HepG2 (cell line): ENCODE data around the gene TRPC1. TPM values are rescaled to one million over a fixed set of nuclear protein-coding genes. Genes with fewer than 3 reads are reported as not detected.

Source experiments
- BCL6 ChIP-seq: IDR thresholded peaks from 2 replicates; pipeline ENCODE4 v1.6.1; 2016; ENCODE audit warnings: missing genetic modification reagents, missing compliant biosample characterization
- CREM ChIP-seq, 2 experiments: sonication (generic) in 1 of 2; formaldehyde crosslinking in 1 of 2; IDR thresholded peaks; 2 replicates each; pipeline versions ENCODE4 v1.4.0 to v1.6.1; 2016 to 2020; ENCODE audit warnings: antibody characterized with exemption in 1 of 2, mild to moderate bottlenecking in 1 of 2, missing genetic modification reagents in 1 of 2
- FOXA1 ChIP-seq, 2 experiments: fragments of 450-650 bp in 1 of 2; sonication (generic) in 1 of 2; formaldehyde crosslinking in 1 of 2; IDR thresholded peaks; 2 replicates each; pipeline versions ENCODE4 v1.4.0 to v1.6.1; 2016 to 2020; ENCODE audit warnings: missing genetic modification reagents in 1 of 2
- FOXJ3 ChIP-seq: sonication (generic); formaldehyde crosslinking; IDR thresholded peaks from 2 replicates; pipeline ENCODE4 v1.4.0; 2020; ENCODE audit warnings: missing genetic modification reagents, mild to moderate bottlenecking, borderline replicate concordance
- IRF2 ChIP-seq: IDR thresholded peaks from 2 replicates; pipeline ENCODE4 v1.6.1; 2018; ENCODE audit warnings: missing genetic modification reagents, missing compliant biosample characterization
- NR2F2 ChIP-seq: IDR thresholded peaks from 2 replicates; pipeline ENCODE4 v1.6.1; 2012; ENCODE audit warnings: low read depth, inconsistent platforms, borderline replicate concordance
- NR2F6 ChIP-seq, 2 experiments: IDR thresholded peaks; 2 replicates each; pipeline ENCODE4 v1.6.1; 2016; ENCODE audit warnings: antibody characterized with exemption in 1 of 2, mild to moderate bottlenecking in 1 of 2
- SOX13 ChIP-seq, 3 experiments: fragments of 450-650 bp in 1 of 3; sonication (generic) in 1 of 3; formaldehyde crosslinking in 1 of 3; IDR thresholded peaks in 2 of 3; conservative IDR thresholded peaks in 1 of 3; 2 replicates each; pipeline versions ENCODE4 v1.5.0 to v1.6.1; 2016 to 2020; ENCODE audit warnings: antibody characterized with exemption in 1 of 3, mild to moderate bottlenecking in 1 of 3, missing compliant biosample characterization in 1 of 3, missing genetic modification reagents in 1 of 3, moderate library complexity in 1 of 3
- TARDBP ChIP-seq: sonication (generic); formaldehyde crosslinking; IDR thresholded peaks from 2 replicates; pipeline ENCODE4 v1.8.0; 2022; ENCODE audit warnings: mild to moderate bottlenecking, missing genetic modification reagents
- TCF7 ChIP-seq: sonication (generic); IDR thresholded peaks from 2 replicates; pipeline ENCODE4 v1.6.1; 2016; ENCODE audit warnings: antibody characterized with exemption, low read depth
- ZNF318 ChIP-seq: sonication (generic); formaldehyde crosslinking; IDR thresholded peaks from 2 replicates; pipeline ENCODE4 v1.4.0; 2020; ENCODE audit warnings: mild to moderate bottlenecking, missing genetic modification reagents
- ZNF710 ChIP-seq: sonication (generic); formaldehyde crosslinking; IDR thresholded peaks from 2 replicates; pipeline ENCODE4 v1.5.0; 2020; ENCODE audit warnings: mild to moderate bottlenecking, missing genetic modification reagents, borderline replicate concordance
- polyA plus RNA-seq, 8 experiments: library from polyadenylated mRNA; depleted of rRNA in 3 of 8; stranded (reverse) in 7 of 8; unstranded in 1 of 8; fragments of >200 nt; fragmentation: Illumina TruSeq in 4 of 8; extraction: Trizol in 4 of 8; gene quantifications; 2 replicates each; pipeline versions ENCODE4 v1.2.1 to v1.2.3, GENCODE V29; 2011 to 2016; ENCODE audit warnings: low read depth in 4 of 8, missing spikeins in 1 of 8, mixed read lengths in 1 of 8; ENCODE audit not compliant: insufficient read depth in 1 of 8
- total RNA-seq, 5 experiments: library from RNA; depleted of rRNA; stranded (reverse); fragments of >200 nt; fragmentation: Illumina TruSeq; extraction: Trizol; gene quantifications; 2 replicates each; pipeline ENCODE4 v1.2.3, GENCODE V29; 2016; ENCODE audit warnings: low read depth in 1 of 5

The TRPC1 gene
- total and polyA plus RNA-seq, 2 of the 13 experiments (the other 11 are each of a cell fraction or from before 2014, with no cell fraction given): 10.8 to 13.1 TPM

- TF ChIP-seq SOX13 (IDR thresholded peaks at IDR 0.05): no peak
- peak in 1 of 2 experiments; percentile 69; a peak in 2 of 4 replicates for TF ChIP-seq SOX13 (CRISPR knock-in tag; conservative IDR thresholded peaks at IDR 0.05 in 1 of 2, IDR thresholded peaks at IDR 0.05 in 1 of 2)
- TF ChIP-seq ZNF710: peak; percentile 78; the same call in 1 of the 2 replicates
- peak; percentile 50 for TF ChIP-seq TCF7
- no peak for TF ChIP-seq FOXA1 (IDR thresholded peaks at IDR 0.05)
- peak; percentile 81 for TF ChIP-seq FOXA1 (CRISPR knock-in tag; IDR thresholded peaks at IDR 0.05)
- peak; percentile 65 for TF ChIP-seq IRF2 (CRISPR knock-in tag)
- no peak for TF ChIP-seq CREM (IDR thresholded peaks at IDR 0.05)
- TF ChIP-seq CREM (CRISPR knock-in tag; IDR thresholded peaks at IDR 0.05): no peak
- TF ChIP-seq ZNF318 (CRISPR knock-in tag): no peak
- TF ChIP-seq BCL6 (CRISPR knock-in tag): peak; percentile 67
- TF ChIP-seq NR2F2: peak; percentile 83
- TF ChIP-seq FOXJ3 (CRISPR knock-in tag): 0 out of 2 replicates have a peak, but pooled peaks have one; percentile 15
- TF ChIP-seq NR2F6 (IDR thresholded peaks at IDR 0.05): peak; percentile 84
- peak; percentile 82 for TF ChIP-seq NR2F6 (CRISPR knock-in tag; IDR thresholded peaks at IDR 0.05)
- peak; percentile 63; the same call in 1 of the 2 replicates for TF ChIP-seq TARDBP (CRISPR knock-in tag)
Observed at GRCh38 chr3:142850395-142851023, 126.7 kb downstream of the TRPC1 start (continued).
